ENCODE results near the gene MPDU1. TPM values are rescaled to one million over a fixed set of nuclear protein-coding genes. Genes with fewer than 3 reads are reported as not detected.

The MPDU1 gene
- total and polyA plus RNA-seq, 10 of the 15 experiments (the other 5 are each of a cell fraction or from before 2014, with no cell fraction given), result 3.6 to 138 (median 78.9) TPM

- H3K4me3 ChIP-seq, result peak overlapping the region; percentile 83
- RAD21 ChIA-PET (ENCODE audit: unreplicated experiment), result interaction anchor here (1.1 to 2.4 kb wide), 5 partner anchors 13 to 278 kb away, joined by 3 to 21 read pairs (median 9); partner anchors contain the start of genes ACAP1, CD68, MPDU1 and SAT2
- no peak overlapping the region; the same call in none of the 2 replicates for H2AFZ ChIP-seq (ENCODE audit: control insufficient read depth, low read depth, low read length)
- WGBS (ENCODE audit: insufficient coverage, insufficient replicate concordance, low lambda C conversion rate, missing lambda C conversion rate), result 15% methylated on average over 20 of the region's 20 CpGs
- no peaks in the 10 kb centered on the region for H3K27me3 ChIP-seq (replicated peaks in 1 of 2; ENCODE audit: control insufficient read depth in 2 of 2, insufficient read depth in 2 of 2, low read length in 1 of 2)
- H3K9ac ChIP-seq (ENCODE audit: control insufficient read depth, insufficient read depth, low read length), result peak overlapping the region; percentile 84
- TF ChIP-seq NFYB (IDR thresholded peaks at IDR 0.05; ENCODE audit: insufficient read depth, low read depth, low read length) (no peak), LARP7 (IDR thresholded peaks at IDR 0.05) (no peak), ATF7 (IDR thresholded peaks at IDR 0.05; ENCODE audit: low read depth) (no peak), CEBPZ (IDR thresholded peaks at IDR 0.05; ENCODE audit: low read depth, low read length) (no peak), CTCF (IDR thresholded peaks at IDR 0.05 in 2 of 3, conservative IDR thresholded peaks at IDR 0.05 in 1 of 3; ENCODE audit: control insufficient read depth in 2 of 3, extremely low read depth in 1 of 3, insufficient read depth in 1 of 3, low read depth in 3 of 3, low read length in 3 of 3) (peak in 2 of 3 experiments; percentile 10 to 18; a peak in 1 of 6 replicates), ZSCAN29 (IDR thresholded peaks at IDR 0.05) (no peak), SREBF2 (IDR thresholded peaks at IDR 0.05; ENCODE audit: low read length) (no peak), ZBTB33 (IDR thresholded peaks at IDR 0.05) (no peak)
- intact Hi-C loops (cut with micrococcal nuclease; ENCODE audit: unreplicated experiment), result loop anchor here (5.0 kb wide), 1 partner anchor 73 kb away; the partner anchor contains the start of genes TP53 and WRAP53
- SMC1A ChIA-PET (ENCODE audit: uncharacterized antibody, unreplicated experiment), result interaction anchor here (0.8 to 2.0 kb wide), 3 partner anchors 14 to 72 kb away, joined by 3 to 7 read pairs (median 4); partner anchors contain the start of gene SAT2
- no peaks in the 10 kb centered on the region; the same call in 1 of the 2 replicates for H4K20me1 ChIP-seq (ENCODE audit: control insufficient read depth, insufficient read depth)
- H3K27ac ChIP-seq (ENCODE audit: control insufficient read depth, insufficient read depth), result peak overlapping the region; percentile 81
- FAIRE-seq (no peak), ATAC-seq (no peak), DNase-seq (ENCODE audit: low read depth, low spot score) (no peak)
- H3K4me1 ChIP-seq (ENCODE audit: control insufficient read depth, insufficient read depth, low read length), result peaks cover 4% of the 10 kb centered on the region; the same call in 1 of the 2 replicates
- TSS peak; percentile 56 for BruUV-seq (replicated peaks)
- H3K4me2 ChIP-seq (ENCODE audit: control insufficient read depth, insufficient read depth), result peak overlapping the region; percentile 98
- POLR2A ChIA-PET, result interaction anchor here (0.6 to 3.6 kb wide), 6 partner anchors 14 to 73 kb away, joined by 3 to 35 read pairs (median 8); partner anchors contain the start of genes CD68, MPDU1, SAT2 and TNFSF13
- CTCF ChIA-PET, result interaction anchor here (0.6 to 3.6 kb wide), 9 partner anchors 11 to 317 kb away, joined by 3 to 22 read pairs (median 4); partner anchors contain the start of genes MPDU1, SAT2, TP53 and WRAP53
- peaks cover 31% of the 10 kb centered on the region for H3K79me2 ChIP-seq (ENCODE audit: control insufficient read depth, insufficient read depth, low read length)
- peaks cover 0 to 4% of the 10 kb centered on the region in 2 experiments; a peak in 1 of 4 replicates for H3K36me3 ChIP-seq (ENCODE audit: control insufficient read depth in 2 of 2, insufficient read depth in 2 of 2, low read length in 1 of 2)
- in situ Hi-C loops (cut with MboI), result no loop called here
- H3K9me3 ChIP-seq (replicated peaks; ENCODE audit: control insufficient read depth, insufficient read depth, low read length), result no peaks in the 10 kb centered on the region
Observed at GRCh38 chr17:7613769-7614424, 30.2 kb downstream of the MPDU1 start.

All from GM12878 (cell line).